Neural progenitor cell (in vitro differentiated cells): ENCODE measurements around the gene PYROXD2. TPM values are rescaled to one million over a fixed set of nuclear protein-coding genes. Genes with fewer than 3 reads are reported as not detected.

Experiments used
- DNase-seq: peaks from one replicate; pipeline ENCODE4 v3.0.0-alpha.2; 2016; ENCODE audit warnings: low spot score
- H2AFZ ChIP-seq: fragments of 200-600 bp; sonication (generic); replicated peaks from 2 replicates; pipeline ENCODE4 v1.6.1; 2016; ENCODE audit warnings: antibody characterized with exemption
- H3F3A ChIP-seq: fragments of 200-600 bp; sonication (generic); 2 replicates; pipeline ENCODE4 v1.6.1; 2016; ENCODE audit warnings: antibody characterized with exemption, low read depth
- H3K27ac ChIP-seq: fragments of 200-600 bp; sonication (generic); 2 replicates; pipeline ENCODE4 v1.5.1; 2016; ENCODE audit warnings: mild to moderate bottlenecking
- H3K27me3 ChIP-seq: fragments of 200-600 bp; sonication (generic); 2 replicates; pipeline ENCODE4 v1.6.1; 2016; ENCODE audit warnings: mild to moderate bottlenecking, moderate library complexity
- H3K36me3 ChIP-seq: fragments of 200-600 bp; sonication (generic); 2 replicates; pipeline ENCODE4 v1.5.1; 2016
- H3K4me1 ChIP-seq: fragments of 200-600 bp; sonication (generic); 2 replicates; pipeline ENCODE4 v1.6.1; 2016; ENCODE audit warnings: mixed run types
- H3K4me2 ChIP-seq: fragments of 200-600 bp; sonication (generic); 2 replicates; pipeline ENCODE4 v1.6.1; 2016
- H3K4me3 ChIP-seq: fragments of 200-600 bp; sonication (generic); 2 replicates; pipeline ENCODE4 v1.5.1; 2016
- H3K79me2 ChIP-seq: fragments of 200-600 bp; sonication (generic); 2 replicates; pipeline ENCODE4 v1.6.1; 2016; ENCODE audit warnings: low read depth
- H3K9ac ChIP-seq: fragments of 200-600 bp; sonication (generic); 2 replicates; pipeline ENCODE4 v1.6.1; 2016
- H3K9me3 ChIP-seq: fragments of 200-600 bp; sonication (generic); 2 replicates; pipeline ENCODE4 v1.5.1; 2016; ENCODE audit warnings: low read depth
- H4K20me1 ChIP-seq: fragments of 200-600 bp; sonication (generic); 2 replicates; pipeline ENCODE4 v1.6.1; 2016; ENCODE audit warnings: low read depth
- H3K27ac Mint-ChIP-seq: 3 replicates; pipeline ENCODE4 v1.8.0; 2021; ENCODE audit warnings: mixed read lengths
- H3K27me3 Mint-ChIP-seq: 2 replicates; pipeline ENCODE4 v1.8.0; 2022; ENCODE audit warnings: low read depth, mild to moderate bottlenecking, inconsistent platforms, moderate library complexity, mixed read lengths; ENCODE audit not compliant: insufficient read depth
- H3K36me3 Mint-ChIP-seq: 3 replicates; pipeline ENCODE4 v1.8.0; 2021; ENCODE audit warnings: mixed read lengths
- H3K4me1 Mint-ChIP-seq: 3 replicates; pipeline ENCODE4 v1.8.0; 2021; ENCODE audit warnings: mixed read lengths
- H3K4me3 Mint-ChIP-seq: 3 replicates; pipeline ENCODE4 v1.8.0; 2021; ENCODE audit warnings: mild to moderate bottlenecking, moderate library complexity, mixed read lengths
- H3K9me3 Mint-ChIP-seq: 3 replicates; pipeline ENCODE4 v1.8.0; 2020; ENCODE audit warnings: mixed read lengths
- EZH2 ChIP-seq: fragments of 200-600 bp; sonication (generic); IDR thresholded peaks from 2 replicates; pipeline ENCODE4 v1.6.1; 2017; ENCODE audit warnings: antibody characterized with exemption, mild to moderate bottlenecking, moderate library complexity
- EZH2phosphoT487 ChIP-seq: fragments of 200-600 bp; sonication (generic); IDR thresholded peaks from 2 replicates; pipeline ENCODE4 v1.6.1; 2017; ENCODE audit warnings: antibody characterized with exemption
- total RNA-seq: library from RNA; depleted of rRNA; stranded (reverse); fragments of >200 nt; gene quantifications from 2 replicates; pipeline ENCODE4 v1.2.3, GENCODE V29; 2015; ENCODE audit warnings: low replicate concordance
- TF ChIP-seq, protein P1 (sequence below): fragments of 200-600 bp; sonication (generic); IDR thresholded peaks from 2 replicates; pipeline ENCODE4 v1.5.1; 2017; ENCODE audit warnings: antibody characterized with exemption, mild to moderate bottlenecking

PYROXD2 gene
- total RNA-seq, 1 donor from 2014 or later, result 10.5 TPM

DNA sequence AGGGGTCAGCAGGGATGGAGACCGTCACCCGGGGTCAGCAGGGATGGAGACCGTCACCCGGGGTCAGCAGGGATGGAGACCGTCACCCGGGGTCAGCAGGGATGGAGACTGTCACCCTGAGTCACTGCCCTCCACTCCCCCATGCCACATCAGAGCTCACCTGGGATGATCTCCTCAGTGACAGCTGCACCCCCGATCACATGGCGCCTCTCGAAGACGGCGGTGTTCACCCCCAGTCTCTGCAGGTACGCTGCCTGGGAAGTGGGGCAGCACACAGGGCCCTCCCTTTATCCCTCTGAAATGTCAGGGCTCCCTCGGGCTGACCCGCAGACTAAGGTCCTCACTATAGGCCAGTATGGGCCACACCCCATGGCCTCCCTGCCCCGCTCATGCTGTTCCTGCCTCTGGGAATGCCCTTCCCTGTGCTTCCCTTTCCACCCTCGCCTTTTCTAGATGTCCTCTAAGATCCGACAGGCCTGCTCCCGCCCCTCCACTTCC is 7.2 kb downstream of the PYROXD2 start:
- no peak for DNase-seq
- no peak overlapping the region for H3K9ac ChIP-seq
- no peak overlapping the region for H3K27ac Mint-ChIP-seq
- H3K4me1 Mint-ChIP-seq, result peaks cover 16% of the 10 kb centered on the region
- no peak overlapping the region for H3K27ac ChIP-seq
- TF ChIP-seq EZH2phosphoT487 (no peak), EZH2 (no peak)
- TF ChIP-seq, protein P1, sequence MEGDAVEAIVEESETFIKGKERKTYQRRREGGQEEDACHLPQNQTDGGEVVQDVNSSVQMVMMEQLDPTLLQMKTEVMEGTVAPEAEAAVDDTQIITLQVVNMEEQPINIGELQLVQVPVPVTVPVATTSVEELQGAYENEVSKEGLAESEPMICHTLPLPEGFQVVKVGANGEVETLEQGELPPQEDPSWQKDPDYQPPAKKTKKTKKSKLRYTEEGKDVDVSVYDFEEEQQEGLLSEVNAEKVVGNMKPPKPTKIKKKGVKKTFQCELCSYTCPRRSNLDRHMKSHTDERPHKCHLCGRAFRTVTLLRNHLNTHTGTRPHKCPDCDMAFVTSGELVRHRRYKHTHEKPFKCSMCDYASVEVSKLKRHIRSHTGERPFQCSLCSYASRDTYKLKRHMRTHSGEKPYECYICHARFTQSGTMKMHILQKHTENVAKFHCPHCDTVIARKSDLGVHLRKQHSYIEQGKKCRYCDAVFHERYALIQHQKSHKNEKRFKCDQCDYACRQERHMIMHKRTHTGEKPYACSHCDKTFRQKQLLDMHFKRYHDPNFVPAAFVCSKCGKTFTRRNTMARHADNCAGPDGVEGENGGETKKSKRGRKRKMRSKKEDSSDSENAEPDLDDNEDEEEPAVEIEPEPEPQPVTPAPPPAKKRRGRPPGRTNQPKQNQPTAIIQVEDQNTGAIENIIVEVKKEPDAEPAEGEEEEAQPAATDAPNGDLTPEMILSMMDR, result no peak
- no peaks in the 10 kb centered on the region for H3K4me1 ChIP-seq
- no peak overlapping the region for H3K4me2 ChIP-seq
- no peaks in the 10 kb centered on the region for H3K27me3 ChIP-seq
- H2AFZ ChIP-seq, result no peak overlapping the region
- H3F3A ChIP-seq, result no peaks in the 10 kb centered on the region
- no peaks in the 10 kb centered on the region for H4K20me1 ChIP-seq
- no peaks in the 10 kb centered on the region for H3K36me3 Mint-ChIP-seq
- no peak overlapping the region for H3K4me3 Mint-ChIP-seq
- H3K79me2 ChIP-seq, result no peaks in the 10 kb centered on the region
- H3K36me3 ChIP-seq, result no peaks in the 10 kb centered on the region
- H3K9me3 Mint-ChIP-seq, result no peaks in the 10 kb centered on the region
- H3K4me3 ChIP-seq, result no peak overlapping the region
- H3K9me3 ChIP-seq, result no peaks in the 10 kb centered on the region
- peaks cover 2% of the 10 kb centered on the region for H3K27me3 Mint-ChIP-seq

DNA sequence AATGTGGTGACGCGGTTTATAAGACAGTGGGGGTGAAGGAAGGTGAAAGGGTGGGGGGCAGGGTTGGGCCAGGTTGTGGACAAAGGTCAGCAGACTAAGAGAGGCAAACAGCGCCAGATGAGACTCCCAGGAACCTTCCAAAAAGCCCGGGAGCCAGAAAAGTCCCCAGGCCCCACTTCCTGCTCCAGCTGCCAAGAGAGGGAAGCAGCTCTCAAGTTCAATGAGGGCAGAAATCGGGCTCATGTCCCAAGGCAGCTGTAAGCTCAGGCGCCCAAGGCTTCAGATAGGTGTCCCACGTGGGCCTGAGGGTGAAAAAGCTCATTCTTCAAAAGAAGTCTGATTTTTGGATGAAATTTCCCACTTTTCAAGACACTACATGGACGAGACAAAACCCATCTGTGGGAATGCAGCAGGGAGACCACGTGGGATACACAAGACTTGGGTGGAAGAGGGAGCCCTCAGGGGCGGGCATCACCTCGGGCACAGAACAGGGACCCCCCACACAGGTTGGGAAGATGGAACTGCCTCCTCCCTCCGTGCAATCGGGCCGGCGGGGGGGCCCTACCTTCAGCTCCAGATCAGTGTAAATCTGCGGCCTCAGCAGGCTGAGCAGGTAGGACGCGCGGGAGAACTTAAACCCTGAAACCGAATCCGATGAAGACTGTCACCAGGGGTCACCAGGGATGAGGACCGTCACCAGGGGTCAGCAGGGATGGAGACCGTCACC is 7.8 kb downstream of the PYROXD2 start:
- H3K4me1 ChIP-seq, result no peaks in the 10 kb centered on the region
- Mint-ChIP-seq H3K27ac (no peak overlapping the region), H3K4me1 (peaks cover 16% of the 10 kb centered on the region), H3K27me3 (peaks cover 2% of the 10 kb centered on the region), H3K36me3 (no peaks in the 10 kb centered on the region), H3K4me3 (no peak overlapping the region), H3K9me3 (no peaks in the 10 kb centered on the region)
- H4K20me1 ChIP-seq, result no peaks in the 10 kb centered on the region
- DNase-seq, result no peak
- H3K27ac ChIP-seq, result no peak overlapping the region
- H3K9ac ChIP-seq, result no peak overlapping the region
- no peak overlapping the region for H3K4me3 ChIP-seq
- H3K79me2 ChIP-seq, result no peaks in the 10 kb centered on the region
- H3K36me3 ChIP-seq, result no peaks in the 10 kb centered on the region
- no peaks in the 10 kb centered on the region for H3K27me3 ChIP-seq
- H2AFZ ChIP-seq, result no peak overlapping the region
- no peaks in the 10 kb centered on the region for H3F3A ChIP-seq
- TF ChIP-seq EZH2phosphoT487 (no peak), EZH2 (no peak)
- TF ChIP-seq, protein P1, result no peak
- no peaks in the 10 kb centered on the region for H3K9me3 ChIP-seq
- H3K4me2 ChIP-seq, result no peak overlapping the region

DNA sequence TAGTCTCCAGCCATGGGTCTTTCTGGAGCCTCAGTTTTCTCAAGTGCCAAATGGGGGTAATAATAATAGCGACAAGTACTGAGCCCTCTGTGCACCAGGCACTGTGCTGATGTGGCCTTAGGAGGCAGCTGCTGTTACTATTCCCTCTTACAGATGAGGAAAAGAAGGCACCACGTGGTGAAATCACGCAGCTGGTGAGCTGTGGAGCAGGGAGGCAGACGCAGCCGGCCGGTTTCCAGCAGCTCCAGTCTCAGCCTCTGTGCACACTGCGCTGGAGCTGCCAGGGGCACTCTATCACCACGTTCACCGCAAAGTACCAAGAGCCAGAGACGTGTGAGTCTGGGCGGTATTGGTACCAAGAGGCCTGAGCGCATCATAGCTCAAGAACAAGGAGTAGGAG is 9.6 kb downstream of the PYROXD2 start:
- Histone ChIP-seq H3K4me3 (no peak overlapping the region), H3K4me1 (no peaks in the 10 kb centered on the region), H3K27ac (no peak overlapping the region), H3K9ac (no peak overlapping the region), H3K4me2 (no peak overlapping the region), H3F3A (no peaks in the 10 kb centered on the region), H4K20me1 (no peaks in the 10 kb centered on the region), H3K79me2 (no peaks in the 10 kb centered on the region), H3K36me3 (no peaks in the 10 kb centered on the region), H2AFZ (no peak overlapping the region), H3K27me3 (no peaks in the 10 kb centered on the region), H3K9me3 (no peaks in the 10 kb centered on the region)
- Mint-ChIP-seq H3K36me3 (no peaks in the 10 kb centered on the region), H3K4me1 (peaks cover 13% of the 10 kb centered on the region), H3K9me3 (no peaks in the 10 kb centered on the region), H3K27ac (no peak overlapping the region), H3K27me3 (peaks cover 2% of the 10 kb centered on the region), H3K4me3 (no peak overlapping the region)
- no peak for DNase-seq
- no peak for TF ChIP-seq EZH2
- TF ChIP-seq, protein P1, result no peak
- no peak for TF ChIP-seq EZH2phosphoT487
